Measurements from ENCODE around the gene SYTL4. TPM values are rescaled to one million over a fixed set of nuclear protein-coding genes. Genes with fewer than 3 reads are reported as not detected.

SYTL4 gene
- total and polyA plus RNA-seq, 2 experiments from 2014 or later, result 0.28 TPM; not detected in 1

GRCh38 chrX:100645106-100645505 is 86.8 kb downstream of the SYTL4 start:
- no peaks in the 10 kb centered on the region for H3K27me3 ChIP-seq (ENCODE audit: insufficient read depth)
- Mint-ChIP-seq H3K36me3 (ENCODE audit: low read depth) (no peaks in the 10 kb centered on the region), H3K27ac (no peak overlapping the region), H3K9me3 (no peaks in the 10 kb centered on the region), H3K27me3 (ENCODE audit: insufficient read depth, low read depth, poor library complexity) (peaks cover 2% of the 10 kb centered on the region), H3K4me1 (peaks cover 20% of the 10 kb centered on the region), H3K4me3 (no peak overlapping the region)
- H3K4me3 ChIP-seq, result no peak overlapping the region
- no peak for DNase-seq (ENCODE audit: low spot score)
- peaks cover 5% of the 10 kb centered on the region for H3K4me1 ChIP-seq (ENCODE audit: insufficient read depth)
- no peaks in the 10 kb centered on the region for H3K9me2 ChIP-seq (ENCODE audit: insufficient read depth)
- no peak overlapping the region for H3K4me2 ChIP-seq
- H3F3A ChIP-seq (replicated peaks; ENCODE audit: low read depth), result no peaks in the 10 kb centered on the region
- no peak overlapping the region for H2AFZ ChIP-seq
- H3K36me3 ChIP-seq (ENCODE audit: insufficient read depth), result no peaks in the 10 kb centered on the region
- no peak for ATAC-seq
- no peaks in the 10 kb centered on the region for H3K79me2 ChIP-seq (replicated peaks; ENCODE audit: insufficient read depth)
- no peak overlapping the region for H3K27ac ChIP-seq (ENCODE audit: low read depth)
- H4K20me1 ChIP-seq (replicated peaks; ENCODE audit: insufficient read depth), result no peaks in the 10 kb centered on the region
- TF ChIP-seq CREB1 (CRISPR knock-in tag; IDR thresholded peaks at IDR 0.05; ENCODE audit: low read depth), result no peak
- TF ChIP-seq EZH2 (IDR thresholded peaks at IDR 0.05; ENCODE audit: low read depth, unreplicated experiment), result no peak
- TF ChIP-seq ZNF462 (CRISPR knock-in tag; IDR thresholded peaks at IDR 0.05), result no peak
- no peak for TF ChIP-seq REST (IDR thresholded peaks at IDR 0.05; ENCODE audit: unreplicated experiment)
- no peak for TF ChIP-seq JUNB (IDR thresholded peaks at IDR 0.05; ENCODE audit: unreplicated experiment)
- no peak for TF ChIP-seq CTCF (conservative IDR thresholded peaks at IDR 0.05; ENCODE audit: low read depth in 2 of 2)
- TF ChIP-seq EZH2phosphoT487 (IDR thresholded peaks at IDR 0.05; ENCODE audit: unreplicated experiment), result no peak
- no peak for TF ChIP-seq ETS1 (IDR thresholded peaks at IDR 0.05)
- no peak for TF ChIP-seq NANOG (IDR thresholded peaks at IDR 0.05; ENCODE audit: borderline replicate concordance)
- no peak for TF ChIP-seq POLR2AphosphoS5 (IDR thresholded peaks at IDR 0.05; ENCODE audit: low read depth)
- TF ChIP-seq ZNF114 (CRISPR knock-in tag; IDR thresholded peaks at IDR 0.05), result no peak
- TF ChIP-seq STAT1 (IDR thresholded peaks at IDR 0.05; ENCODE audit: unreplicated experiment), result no peak
- TF ChIP-seq ZNF331 (CRISPR knock-in tag; IDR thresholded peaks at IDR 0.05; ENCODE audit: low read depth), result no peak
